Adrenal gland (tissue), 5 donors: ENCODE data around the gene RGS14.
A peak's percentile ranks its signal among the peaks of the same experiment; 100 is the strongest.

Experiments used
- CTCF ChIP-seq, 6 experiments: fragments of 450-650 bp in 4 of 6; fragments of 200-600 bp in 2 of 6; sonication (generic) in 1 of 6; IDR thresholded peaks; 1 replicate in 5 of 6; 2 replicates in 1 of 6; pipeline versions ENCODE4 v1.5.1 to v1.8.0; 2016 to 2021; ENCODE audit warnings: antibody characterized with exemption in 6 of 6, mild to moderate bottlenecking in 2 of 6, moderate library complexity in 1 of 6
- POLR2A ChIP-seq, 2 donors: fragments of 450-650 bp; IDR thresholded peaks; one replicate each; pipeline ENCODE4 v1.6.1; 2017; ENCODE audit warnings: antibody characterized with exemption in 2 of 2, mild to moderate bottlenecking in 2 of 2, moderate library complexity in 1 of 2
- donor health status: DM: no; HTN: no; CAD: no.

DNA sequence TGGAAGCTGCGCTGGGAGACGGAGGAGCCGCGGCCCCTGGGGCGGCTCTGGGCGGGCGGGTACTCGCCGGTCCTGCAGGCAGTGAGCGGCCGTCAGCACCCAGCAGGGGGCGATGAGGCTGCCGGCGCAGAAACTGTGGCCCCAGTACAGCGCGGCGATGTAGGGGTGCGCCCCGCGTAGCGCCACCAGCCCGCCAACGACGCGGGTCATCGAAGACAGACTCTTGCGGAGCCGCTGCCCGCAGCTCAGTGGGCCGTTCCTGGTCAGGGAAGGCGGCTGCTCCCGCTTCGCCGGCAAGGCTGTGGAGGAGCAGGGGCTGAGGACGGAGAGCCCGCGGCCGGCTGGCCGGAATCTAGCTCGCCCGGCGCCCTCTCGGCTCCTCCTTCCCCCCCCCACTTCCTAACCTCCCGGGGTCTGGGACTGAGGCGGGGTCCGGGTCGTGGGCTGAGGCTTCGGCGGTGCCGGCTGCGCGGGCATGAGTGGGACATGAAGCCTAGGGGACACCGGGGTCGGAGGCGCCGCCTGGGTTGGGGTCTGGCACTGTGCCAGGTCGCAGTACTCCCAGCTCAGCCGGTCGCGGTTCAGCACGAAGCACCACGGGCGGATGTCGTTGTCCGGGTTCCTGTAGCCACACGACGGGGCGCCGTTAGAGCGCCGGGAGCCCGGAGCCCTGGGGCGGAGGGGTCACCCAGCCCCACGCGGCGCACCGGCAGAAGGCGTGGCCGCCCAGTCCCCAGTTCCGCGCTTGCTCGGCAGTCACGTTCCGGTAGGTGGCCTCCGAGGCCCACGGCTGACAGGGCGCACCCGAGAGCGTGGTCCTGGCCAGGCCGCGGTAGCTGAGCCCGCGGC lies 46.3 kb downstream of the RGS14 start:
- TF ChIP-seq POLR2A (IDR thresholded peaks at IDR 0.05), result no peak
- peak; percentile 41 to 90 (median 68) for TF ChIP-seq CTCF (IDR thresholded peaks at IDR 0.05)
